Activated CD4-positive, alpha-beta T cell treated with anti-CD3 and anti-CD28 coated beads for 4 hours (primary cell): ENCODE measurements around the gene BAHCC1.
A peak's percentile ranks its signal among the peaks of the same experiment; 100 is the strongest.

Experiments
- DNase-seq, 2 donors: peaks; one replicate each; pipeline ENCODE4 v3.0.0-alpha.2; 2020

Gene BAHCC1

DNA sequence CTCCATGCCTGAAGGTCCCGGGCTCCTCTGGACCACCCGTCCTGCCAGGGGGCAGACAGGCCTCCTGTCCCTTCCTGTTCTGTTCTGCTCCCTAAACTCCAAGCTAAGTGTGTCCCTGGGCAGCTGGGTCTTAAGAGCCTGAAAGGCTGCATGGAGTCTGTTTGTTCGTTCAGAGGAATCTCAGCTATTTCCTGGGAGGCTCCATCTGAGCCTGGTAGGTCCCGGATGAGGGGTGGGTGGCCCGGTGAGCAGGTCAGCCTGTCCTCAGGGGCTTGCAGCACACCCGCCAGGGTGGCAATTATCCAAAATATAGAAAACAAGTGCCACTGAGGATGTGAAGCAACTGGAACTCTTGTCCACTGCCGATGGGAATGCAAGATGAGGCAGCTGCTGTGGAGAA, 104.8 kb downstream of the BAHCC1 start:
- DNase-seq = no peak

DNA sequence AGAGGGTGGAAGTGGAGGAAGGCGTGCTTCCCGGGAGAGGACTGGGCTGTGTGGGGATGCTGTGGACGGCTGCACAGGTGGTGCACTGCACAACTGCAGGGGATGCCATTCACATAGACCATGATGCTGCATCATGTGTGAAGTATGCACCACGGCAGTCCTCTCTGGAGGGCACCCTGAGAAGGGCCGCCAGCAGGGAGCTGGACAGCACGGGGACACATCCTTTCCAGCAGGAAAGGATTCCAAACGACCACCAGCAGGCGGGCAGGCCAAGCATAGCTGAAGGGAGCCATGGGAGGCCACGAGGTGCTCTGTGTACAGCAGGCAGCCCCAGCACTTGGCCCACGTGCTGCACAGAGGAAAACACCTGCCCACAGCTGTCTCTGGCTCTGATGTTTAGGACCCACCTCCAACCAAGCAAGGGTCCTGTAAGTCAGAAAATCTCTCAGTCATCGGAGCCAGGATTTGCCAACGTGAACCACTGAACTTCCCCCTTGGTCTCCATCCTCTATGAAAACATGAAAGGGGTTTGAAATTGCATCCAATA, 107.3 kb downstream of the BAHCC1 start:
- DNase-seq = no peak

DNA sequence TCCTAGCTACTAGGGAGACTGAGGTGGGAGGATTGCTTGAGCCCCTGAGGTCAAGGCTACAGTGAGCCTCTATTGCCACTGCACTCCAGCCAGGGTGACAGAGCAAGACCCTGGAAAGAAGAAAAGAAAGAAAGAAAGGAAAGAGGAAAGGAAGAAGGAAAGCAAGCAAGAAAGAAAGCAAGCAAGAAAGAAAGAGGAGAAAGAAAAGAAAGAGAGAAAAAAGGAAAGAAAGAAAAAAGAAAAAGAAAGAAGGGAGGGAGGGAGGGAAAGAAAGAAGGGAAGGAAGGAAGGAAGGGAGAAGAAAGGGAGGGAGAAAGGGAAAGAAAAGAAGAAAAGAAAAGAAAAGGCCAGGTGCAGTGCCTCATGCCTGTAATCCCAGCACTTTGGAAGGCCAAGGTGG, 108.4 kb downstream of the BAHCC1 start:
- DNase-seq = no peak

DNA sequence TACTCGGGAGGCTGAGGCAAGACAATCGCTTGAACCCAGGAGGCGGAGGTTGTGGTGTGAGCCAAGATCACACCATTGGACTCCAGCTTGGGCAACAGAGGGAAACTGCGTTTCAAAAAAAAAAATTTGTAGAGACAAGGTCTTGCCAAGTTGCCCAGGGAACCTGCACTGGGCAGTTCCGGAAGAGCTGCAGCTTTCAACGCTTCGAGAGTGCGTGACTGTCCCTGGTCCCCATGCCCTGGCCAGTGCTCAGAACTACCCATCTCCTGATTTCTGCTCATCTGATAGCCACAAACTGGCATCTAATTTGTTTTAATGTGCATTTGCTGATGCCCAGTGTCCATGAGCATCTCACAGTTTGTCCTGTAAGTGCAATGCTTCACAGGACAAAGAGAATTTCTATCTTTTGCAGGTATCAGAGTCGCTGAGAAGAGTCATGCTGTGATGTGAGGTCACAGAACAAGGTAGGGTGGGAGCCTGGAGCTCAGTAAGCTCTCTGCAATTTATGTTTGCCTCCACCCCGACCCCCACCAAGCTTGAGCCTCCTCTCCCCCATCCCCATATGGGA, 113.5 kb downstream of the BAHCC1 start:
- no peak for DNase-seq

DNA sequence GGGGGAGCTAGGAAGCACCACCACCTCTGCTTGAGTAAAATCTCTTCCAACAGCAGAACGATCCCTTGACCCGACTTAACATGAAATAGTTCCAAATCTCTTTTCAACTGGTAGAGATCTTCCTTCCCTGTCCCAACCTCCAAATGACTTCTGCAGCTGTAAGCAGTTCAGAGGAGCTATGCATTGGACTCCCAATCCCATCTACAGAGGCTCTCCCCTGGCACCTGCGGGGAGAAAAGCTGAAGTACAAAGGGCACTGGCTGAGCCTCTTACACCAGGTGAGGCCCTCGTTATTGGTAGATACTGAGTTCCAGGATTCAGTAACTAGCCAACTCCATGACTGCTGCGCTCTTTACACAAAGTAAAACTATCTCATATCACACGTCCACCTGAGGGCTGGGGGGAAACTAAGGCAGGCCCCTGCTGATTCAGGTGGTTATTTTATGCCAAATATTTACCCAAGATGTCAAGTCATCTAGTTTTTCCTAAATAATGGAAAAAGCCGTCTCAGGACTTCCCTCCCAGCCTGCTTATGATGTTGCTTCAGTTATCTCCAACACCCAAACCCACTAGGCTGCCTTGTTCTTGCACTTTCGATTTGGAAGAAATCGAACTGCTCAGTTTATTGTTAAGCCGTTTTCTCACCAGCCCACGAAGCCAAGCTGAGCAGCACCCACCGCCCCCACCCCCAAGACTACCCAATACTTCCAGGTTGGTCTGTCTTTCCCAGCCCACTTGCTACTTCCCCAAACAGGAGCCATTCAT, 114.1 kb downstream of the BAHCC1 start:
- DNase-seq = peak; percentile 42 to 46

DNA sequence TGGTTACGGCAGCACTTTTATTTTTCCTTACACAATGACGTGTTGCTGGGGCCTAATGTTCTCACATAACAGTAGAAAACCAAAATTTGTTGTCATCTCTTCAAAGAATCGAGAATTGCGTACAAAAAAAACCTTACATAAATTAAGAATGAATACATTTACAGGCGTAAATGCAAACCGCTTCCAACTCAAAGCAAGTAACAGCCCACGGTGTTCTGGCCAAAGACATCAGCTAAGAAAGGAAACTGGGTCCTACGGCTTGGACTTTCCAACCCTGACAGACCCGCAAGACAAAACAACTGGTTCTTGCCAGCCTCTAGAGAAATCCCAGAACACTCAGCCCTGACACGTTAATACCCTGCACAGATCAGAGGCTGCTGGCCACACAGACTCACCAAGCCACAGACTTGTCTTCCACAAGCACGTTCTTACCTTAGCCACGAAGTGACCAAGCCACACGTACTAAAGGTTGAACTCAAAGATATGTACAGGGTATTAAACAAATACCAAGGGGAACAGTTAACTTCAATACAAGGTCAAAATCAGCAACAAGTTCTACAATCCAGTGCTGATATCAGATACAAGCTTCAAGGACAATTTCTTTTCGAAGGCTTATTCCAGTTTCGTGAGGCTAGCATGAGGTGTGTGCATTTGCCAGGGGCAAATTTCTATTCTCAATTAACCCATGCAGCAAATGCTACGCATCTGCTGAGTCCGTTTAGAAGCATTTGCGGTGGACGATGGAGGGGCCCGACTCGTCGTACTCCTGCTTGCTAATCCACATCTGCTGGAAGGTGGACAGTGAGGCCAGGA, 114.9 kb downstream of the BAHCC1 start:
- no peak for DNase-seq

DNA sequence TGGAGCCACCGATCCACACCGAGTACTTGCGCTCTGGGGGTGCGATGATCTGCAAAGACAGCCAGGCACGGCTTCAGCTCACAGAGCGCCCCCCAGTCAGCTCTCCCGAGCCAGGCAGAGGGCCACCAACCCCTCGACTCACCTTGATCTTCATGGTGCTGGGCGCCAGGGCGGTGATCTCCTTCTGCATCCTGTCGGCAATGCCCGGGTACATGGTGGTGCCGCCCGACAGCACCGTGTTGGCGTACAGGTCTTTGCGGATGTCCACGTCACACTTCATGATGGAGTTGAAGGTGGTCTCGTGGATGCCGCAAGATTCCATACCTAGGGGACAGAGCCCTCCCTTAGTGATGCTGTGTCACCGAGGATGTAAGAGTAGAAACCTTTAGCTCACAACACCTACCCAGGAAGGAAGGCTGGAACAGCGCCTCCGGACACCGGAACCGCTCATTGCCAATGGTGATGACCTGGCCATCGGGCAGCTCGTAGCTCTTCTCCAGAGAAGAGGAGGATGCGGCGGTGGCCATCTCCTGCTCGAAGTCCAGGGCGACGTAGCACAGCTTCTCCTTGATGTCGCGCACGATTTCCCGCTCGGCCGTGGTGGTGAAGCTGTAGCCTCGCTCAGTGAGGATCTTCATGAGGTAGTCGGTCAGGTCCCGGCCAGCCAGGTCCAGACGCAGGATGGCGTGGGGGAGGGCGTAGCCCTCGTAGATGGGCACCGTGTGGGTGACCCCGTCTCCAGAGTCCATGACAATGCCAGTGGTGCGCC, 115.7 kb downstream of the BAHCC1 start:
- DNase-seq = peak in 1 of 2 donors; percentile 27

DNA sequence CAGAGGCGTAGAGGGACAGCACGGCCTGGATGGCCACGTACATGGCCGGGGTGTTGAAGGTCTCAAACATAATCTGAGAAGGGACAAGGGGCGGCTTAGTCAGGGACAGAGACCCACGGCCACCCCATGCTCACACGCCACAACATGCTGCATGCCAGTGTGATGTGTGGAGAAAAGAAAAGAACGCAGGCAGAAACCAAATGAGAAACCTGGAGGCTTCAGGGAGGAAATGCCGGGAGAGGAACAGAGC, 116.2 kb downstream of the BAHCC1 start:
- DNase-seq = no peak

DNA sequence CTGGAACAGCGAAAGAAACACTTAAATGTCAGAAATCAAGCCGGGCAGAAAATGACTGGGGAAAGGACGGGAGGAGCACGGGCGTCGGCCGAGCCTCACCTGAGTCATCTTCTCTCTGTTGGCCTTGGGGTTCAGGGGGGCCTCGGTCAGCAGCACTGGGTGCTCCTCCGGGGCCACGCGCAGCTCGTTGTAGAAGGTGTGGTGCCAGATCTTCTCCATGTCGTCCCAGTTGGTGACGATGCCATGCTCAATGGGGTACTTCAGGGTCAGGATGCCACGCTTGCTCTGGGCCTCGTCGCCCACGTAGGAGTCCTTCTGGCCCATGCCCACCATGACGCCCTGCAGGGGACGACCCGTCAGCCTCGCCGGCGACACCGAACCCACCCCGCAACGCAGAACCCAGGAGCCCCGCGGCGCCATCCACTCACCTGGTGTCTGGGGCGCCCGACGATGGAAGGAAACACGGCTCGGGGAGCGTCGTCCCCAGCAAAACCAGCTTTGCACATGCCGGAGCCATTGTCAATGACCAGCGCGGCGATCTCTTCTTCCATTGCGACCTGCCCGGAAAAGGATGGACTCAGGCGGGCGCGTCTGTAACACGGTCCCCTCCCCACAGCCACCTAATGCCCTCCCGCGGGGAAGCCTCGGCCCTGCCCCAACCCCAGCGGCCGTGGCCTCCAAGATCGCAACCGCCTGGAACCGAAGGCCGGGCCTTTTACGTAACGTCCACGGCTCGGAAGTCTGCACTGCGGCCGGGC, 116.7 kb downstream of the BAHCC1 start:
- DNase-seq = peak; percentile 36 to 48

DNA sequence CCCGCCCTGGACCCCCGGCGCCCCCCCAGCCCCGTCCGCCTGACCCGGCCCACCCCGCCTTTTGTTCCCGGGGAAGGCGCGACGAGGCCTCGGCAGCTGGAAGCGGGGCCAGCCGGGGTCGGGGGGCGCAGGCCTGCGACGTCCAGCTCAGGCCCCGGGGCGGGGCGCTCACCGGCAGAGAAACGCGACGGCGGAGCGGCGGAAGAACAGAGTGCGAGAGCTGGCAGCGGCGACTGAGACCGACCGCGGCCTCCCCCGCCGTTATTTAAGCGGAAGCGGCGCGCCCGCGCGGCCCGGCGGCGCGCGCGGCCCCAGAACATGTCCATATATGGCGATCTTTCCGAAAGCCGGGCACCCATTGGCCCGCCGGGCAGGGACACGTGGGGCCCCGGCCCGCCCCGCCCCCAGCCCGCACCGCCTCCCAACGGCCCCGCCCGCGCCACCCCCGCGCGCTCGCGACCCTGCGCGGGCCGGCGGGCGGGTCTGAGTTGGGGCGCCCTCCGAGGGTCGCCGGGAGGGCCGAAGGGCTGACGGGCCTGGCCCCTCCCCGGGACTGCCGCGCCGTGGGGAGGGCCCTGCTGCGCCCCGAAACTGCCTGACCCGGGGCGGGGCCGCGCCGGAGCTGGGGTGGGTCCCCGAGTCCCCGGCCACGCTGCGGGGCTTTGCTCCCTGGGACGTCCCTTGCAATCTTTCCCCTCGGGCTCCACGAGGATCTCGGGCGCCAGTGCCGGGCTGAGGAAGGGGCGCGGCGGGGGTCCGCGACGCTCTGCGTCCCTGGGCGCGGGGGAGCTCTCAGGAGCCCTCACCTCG, 117.5 kb downstream of the BAHCC1 start, which contains the start of gene ACTG1:
TSS of gene ACTG1 (minus strand) at position 238 of the 810 bp plus-strand sequence. CDS start 445 bp downstream, outside the sequence.
- peak; percentile 90 to 91 for DNase-seq

DNA sequence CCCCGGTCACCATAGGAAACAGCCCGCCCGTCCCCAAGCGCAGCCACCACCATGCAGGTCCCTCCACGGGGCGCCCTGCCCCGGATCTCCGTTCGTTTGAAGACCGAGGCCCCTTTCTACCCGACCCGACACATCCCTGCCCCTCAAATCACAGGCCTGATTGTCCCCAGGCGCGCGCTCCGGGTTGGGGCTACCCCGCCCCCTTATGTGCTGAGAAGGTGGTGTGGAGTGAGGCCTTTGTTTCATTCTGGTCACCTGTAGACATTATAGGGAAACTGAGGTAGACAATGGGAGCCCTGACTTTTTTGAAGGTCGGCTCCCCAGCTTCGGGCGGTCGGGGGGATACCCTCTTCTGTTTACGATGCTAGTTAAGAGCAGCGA, 118.1 kb downstream of the BAHCC1 start:
- DNase-seq = peak; percentile 57 to 64

DNA sequence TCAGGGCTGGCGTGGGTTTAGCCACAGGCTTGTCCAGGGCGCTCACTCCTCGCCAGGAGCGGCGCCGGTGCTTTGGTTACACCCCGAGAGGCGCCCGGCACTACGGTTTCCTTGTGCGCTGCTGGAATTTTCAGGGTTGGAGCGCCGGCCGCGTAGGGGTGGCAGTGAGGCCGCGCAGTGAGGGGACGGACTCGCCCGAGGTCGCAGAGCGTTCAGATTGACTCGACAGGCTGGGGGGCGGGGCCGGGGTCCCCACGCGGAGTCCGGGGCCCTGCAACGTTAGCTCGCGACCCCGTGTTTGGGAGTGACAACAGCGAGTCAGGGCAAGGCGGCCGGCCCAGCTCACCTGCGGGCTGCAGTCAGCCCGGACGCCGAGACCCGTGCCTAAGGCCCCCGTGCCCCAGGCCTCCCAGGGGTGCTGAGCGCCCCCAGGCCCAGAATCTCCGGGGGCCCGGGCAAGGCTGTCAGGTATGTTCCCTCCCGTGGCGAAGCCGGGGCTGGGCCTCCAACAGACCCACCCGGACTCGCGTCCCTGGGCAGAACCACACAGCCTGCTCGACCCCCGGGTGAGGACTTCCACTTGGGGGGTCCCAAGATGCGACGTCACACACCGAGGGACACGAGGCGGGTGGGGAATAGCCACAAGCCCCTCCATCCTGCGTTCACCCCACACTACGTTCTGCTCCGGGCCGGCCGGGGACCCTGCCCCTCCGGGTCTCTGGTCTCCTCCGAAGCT, 118.7 kb downstream of the BAHCC1 start:
- peak; percentile 37 to 48 for DNase-seq

DNA sequence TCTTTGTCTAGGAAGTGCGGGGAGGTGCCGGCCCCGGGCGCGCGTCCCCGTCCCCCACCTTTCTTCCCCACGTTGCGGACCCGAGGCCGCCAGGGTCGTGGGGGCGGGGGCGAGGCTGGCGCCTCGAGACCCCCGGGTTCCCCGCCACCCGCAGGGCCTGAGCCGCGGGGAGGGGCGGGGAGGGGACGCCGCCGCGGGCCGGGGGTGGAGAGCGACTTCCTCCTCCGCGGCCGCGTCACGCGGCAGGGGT, 119.2 kb downstream of the BAHCC1 start:
- DNase-seq = no peak

DNA sequence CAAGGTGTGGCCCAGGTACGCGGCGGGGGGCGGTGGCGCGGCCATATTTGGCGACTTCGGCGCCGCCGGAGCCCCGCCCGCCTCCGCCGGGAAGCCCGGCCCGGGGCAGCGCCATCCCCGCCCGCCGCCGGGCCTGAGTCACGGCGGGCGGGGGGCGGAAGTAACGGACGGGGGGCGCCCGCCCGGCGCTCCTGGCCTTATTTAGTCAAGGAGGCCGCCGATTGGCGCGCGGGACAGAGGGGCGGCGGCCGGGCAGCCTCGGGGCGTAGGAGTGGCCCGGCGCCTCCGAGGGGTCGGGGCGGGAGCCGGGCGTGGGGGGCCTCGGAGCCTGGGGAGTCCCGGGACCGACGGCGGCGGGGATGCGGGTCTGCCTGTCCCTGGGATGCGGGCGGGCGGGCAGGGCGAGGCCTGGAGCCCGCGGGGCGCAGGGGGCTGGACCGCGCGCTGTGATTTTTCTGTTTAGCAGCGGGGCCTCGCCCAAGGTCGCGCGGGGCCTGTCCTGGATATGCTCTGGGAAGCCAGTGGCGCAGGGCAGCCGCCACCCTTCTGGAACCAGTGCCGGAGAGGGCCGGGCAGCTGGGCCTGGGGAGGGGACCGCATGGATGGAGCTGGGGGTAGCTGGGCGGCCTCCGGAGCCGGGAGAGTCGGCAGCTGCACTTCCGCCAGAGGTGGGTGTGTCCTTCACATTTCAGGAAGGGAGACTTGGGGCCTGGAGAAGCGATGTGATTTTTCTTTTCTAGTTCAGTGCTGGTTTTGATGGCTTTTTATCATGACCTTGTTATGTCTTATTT, 119.7 kb downstream of the BAHCC1 start:
- DNase-seq = peak; percentile 69 to 83

DNA sequence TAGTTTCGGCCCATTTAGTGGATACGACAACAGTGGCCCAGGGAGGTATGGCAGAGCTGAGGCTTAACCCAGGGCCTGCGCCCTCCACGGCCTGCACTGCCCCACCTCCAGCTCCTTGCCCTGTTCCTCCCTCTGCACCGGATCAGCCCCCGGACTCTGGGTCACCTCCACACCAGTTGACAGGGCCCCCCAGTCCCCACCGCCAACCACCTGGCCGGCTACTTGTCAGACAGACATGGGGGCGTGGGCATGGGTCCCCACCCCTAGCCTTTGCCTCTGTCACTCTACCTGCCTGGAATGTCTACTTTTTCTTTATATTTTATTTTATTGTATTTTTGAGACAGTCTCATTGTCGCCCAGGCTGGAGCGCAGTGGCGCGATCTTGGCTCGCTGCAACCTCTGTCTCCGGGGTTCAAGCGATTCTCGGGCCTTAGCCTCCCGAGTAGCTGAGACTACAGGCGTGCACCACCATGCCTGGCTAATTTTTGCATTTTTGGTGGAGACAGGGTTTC, 120.3 kb downstream of the BAHCC1 start:
- DNase-seq = no peak
